Epithelial cell of esophagus (primary cell): ENCODE measurements around the gene DDC.

Experiments
- DNase-seq: peaks from one replicate; pipeline ENCODE4 v3.0.0; 2010; ENCODE audit warnings: low read depth
- H3K4me3 ChIP-seq: 2 replicates; pipeline ENCODE4 v1.5.1; 2011; ENCODE audit warnings: mild to moderate bottlenecking, low read length, control low read depth
- CTCF ChIP-seq: IDR thresholded peaks from 2 replicates; pipeline ENCODE4 v1.5.1; 2011; ENCODE audit warnings: low read depth, mild to moderate bottlenecking, low read length, control low read depth, inconsistent platforms; ENCODE audit not compliant: insufficient read depth; ENCODE audit errors: missing control alignments

DDC gene

GRCh38 chr7:50455658-50456057, 109.5 kb downstream of the DDC start:
- no peak for TF ChIP-seq CTCF
- H3K4me3 ChIP-seq, result no peak overlapping the region
- DNase-seq, result no peak

- H3K4me3 ChIP-seq, result no peak overlapping the region
- no peak for TF ChIP-seq CTCF
- DNase-seq, result no peak
These were observed 110.2 kb downstream of the DDC start for GRCh38 chr7:50454968-50455367.

DNA sequence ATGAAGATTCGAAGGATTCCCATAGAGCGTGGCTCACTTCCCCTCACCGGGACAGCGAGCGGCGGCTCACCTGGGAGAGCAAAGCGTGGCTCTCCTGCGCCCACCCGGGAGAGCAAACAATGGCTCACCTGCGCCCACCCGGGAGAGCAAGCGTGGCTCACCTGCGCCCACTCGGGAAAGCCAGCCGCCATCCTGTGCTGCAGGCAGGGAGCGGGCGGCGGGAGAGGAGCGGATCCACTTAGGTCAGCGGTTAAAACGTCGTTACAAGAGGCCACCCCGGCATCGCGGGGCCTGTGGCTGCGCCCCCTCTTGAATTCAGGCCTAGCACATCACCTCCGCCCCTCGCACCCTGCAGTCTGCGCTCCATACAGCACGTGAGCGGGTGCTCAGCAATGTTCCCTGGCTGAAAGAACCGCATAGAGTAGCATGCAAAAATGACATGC, 114.6 kb downstream of the DDC start:
- TF ChIP-seq CTCF, result no peak
- DNase-seq, result no peak
- H3K4me3 ChIP-seq, result peak overlapping the region; percentile 73

DNA sequence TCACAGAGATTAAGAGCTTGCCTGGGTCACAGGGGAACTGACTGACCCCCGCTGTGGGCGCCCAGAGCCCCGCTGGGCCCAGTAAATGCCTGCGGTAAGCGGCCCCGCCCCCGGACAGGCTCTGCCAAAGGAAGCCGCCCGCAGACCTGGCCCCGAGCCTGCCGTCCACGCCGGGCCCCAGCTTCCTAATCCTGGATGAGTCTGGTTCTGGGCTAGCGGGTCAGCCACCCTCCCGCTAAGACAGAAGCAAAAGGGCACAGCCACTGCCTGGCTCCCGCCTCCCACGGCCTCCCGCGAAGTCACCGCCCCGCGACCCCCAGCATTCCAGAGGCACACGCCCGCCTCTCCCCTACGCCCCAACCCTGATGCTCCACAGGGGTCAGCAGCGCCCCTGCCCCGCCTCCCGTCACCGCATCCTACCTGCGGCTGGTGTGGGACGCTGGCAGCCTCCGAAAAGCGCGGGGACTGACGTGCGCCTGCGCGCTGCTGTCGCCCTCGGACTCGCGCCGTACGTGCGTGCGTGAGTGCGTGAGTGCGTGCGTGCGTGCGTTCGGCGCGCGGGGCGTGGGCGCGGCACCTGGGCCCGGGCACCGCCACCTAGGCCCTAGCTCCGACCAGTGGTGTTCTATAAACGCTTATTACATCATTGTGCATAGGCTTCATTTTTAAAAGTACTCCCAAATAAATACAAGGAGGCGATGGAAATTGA, 115.2 kb downstream of the DDC start, which contains the start of gene FIGNL1:
Gene FIGNL1, minus strand, starts transcription at position 470 of the 709 bp plus-strand sequence. CDS start 3,063 bp downstream, outside the sequence.
- DNase-seq, result peak; percentile 79

GRCh38 chr7:50449501-50449880, 115.7 kb downstream of the DDC start:
- no peak for DNase-seq
- peak overlapping the region; percentile 73 for H3K4me3 ChIP-seq
- no peak for TF ChIP-seq CTCF

More for the DNA sequence above, 115.2 kb downstream of the DDC start, which contains the start of gene FIGNL1:
- TF ChIP-seq CTCF, result no peak
- H3K4me3 ChIP-seq, result peak within 1 kb of the TSS; percentile 73

- no peak for DNase-seq
- no peak overlapping the region for H3K4me3 ChIP-seq
- TF ChIP-seq CTCF, result no peak
These were observed 116.4 kb downstream of the DDC start for GRCh38 chr7:50448823-50449222.

DNA sequence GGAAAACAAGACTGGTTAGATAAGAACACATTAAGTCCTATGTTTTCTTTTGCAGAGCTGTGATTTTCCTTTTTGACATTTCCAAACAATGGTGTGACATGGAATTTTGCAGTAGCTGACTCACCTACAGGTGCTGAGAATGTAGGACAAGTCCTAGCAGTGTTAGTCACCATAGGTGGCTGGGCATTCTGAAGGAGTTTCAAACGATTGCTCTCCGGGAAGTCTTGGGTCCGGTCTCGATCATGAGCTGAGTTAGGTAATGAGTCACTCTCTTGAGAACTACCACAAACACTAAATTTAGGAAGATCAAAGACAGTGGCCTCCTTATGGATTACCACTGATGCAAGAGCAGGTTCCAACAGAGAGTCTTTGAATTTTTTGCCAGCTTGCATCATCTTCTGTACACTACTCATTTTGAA, 118.7 kb downstream of the DDC start:
- peak; percentile 99 for DNase-seq
- H3K4me3 ChIP-seq, result no peak overlapping the region
- TF ChIP-seq CTCF, result no peak
